CD4-positive, alpha-beta T cell treated with Interleukin-4 for 1 hour (primary cell): ENCODE measurements around the gene CDKN1A.
"Not testable (repeated sequence)": the region's sequence is repeated elsewhere in the genome, so short reads cannot be mapped to it uniquely, and the experiment has no call there.

Experiments used
- DNase-seq, 2 donors: peaks; one replicate each; pipeline ENCODE4 v3.0.0-alpha.2; 2020 to 2022

CDKN1A gene

GRCh38 chr6:36699348-36699747, 20.8 kb downstream of the CDKN1A start:
- DNase-seq: no peak

- no peak for DNase-seq
These were observed 21.7 kb downstream of the CDKN1A start for GRCh38 chr6:36700071-36700812.

- DNase-seq: no peak
These were observed 22.3 kb downstream of the CDKN1A start for GRCh38 chr6:36700831-36701230.

GRCh38 chr6:36701401-36701991, 23.0 kb downstream of the CDKN1A start:
- peak in 1 of 2 donors; percentile 29 for DNase-seq

- no peak for DNase-seq
These were observed 24.1 kb downstream of the CDKN1A start for GRCh38 chr6:36702656-36703055.

GRCh38 chr6:36703081-36703606, 24.6 kb downstream of the CDKN1A start:
- no peak for DNase-seq

- no peak for DNase-seq
These were observed 25.5 kb downstream of the CDKN1A start for GRCh38 chr6:36703982-36704381.

GRCh38 chr6:36704961-36705577, 26.6 kb downstream of the CDKN1A start:
- not testable (repeated sequence) for DNase-seq

GRCh38 chr6:36706339-36706738, 27.8 kb downstream of the CDKN1A start:
- DNase-seq: no peak

GRCh38 chr6:36712816-36713215, 34.3 kb downstream of the CDKN1A start:
- DNase-seq: no peak

GRCh38 chr6:36713846-36714245, 35.3 kb downstream of the CDKN1A start:
- no peak for DNase-seq

GRCh38 chr6:36714511-36714910, 36.0 kb downstream of the CDKN1A start:
- DNase-seq: no peak

GRCh38 chr6:36715469-36715868, 37.0 kb downstream of the CDKN1A start:
- DNase-seq: no peak

- DNase-seq: no peak
These were observed 38.1 kb downstream of the CDKN1A start for GRCh38 chr6:36716476-36717093.

GRCh38 chr6:36717231-36717825, 38.8 kb downstream of the CDKN1A start:
- DNase-seq: no peak

- DNase-seq: no peak
These were observed 39.5 kb downstream of the CDKN1A start for GRCh38 chr6:36717871-36718540.

GRCh38 chr6:36718560-36718959, 40.0 kb downstream of the CDKN1A start:
- DNase-seq: no peak

GRCh38 chr6:36719126-36719525, 40.6 kb downstream of the CDKN1A start:
- DNase-seq: no peak

- DNase-seq: no peak
These were observed 42.0 kb downstream of the CDKN1A start for GRCh38 chr6:36720251-36721141.

- no peak for DNase-seq
These were observed 43.0 kb downstream of the CDKN1A start for GRCh38 chr6:36721369-36722140.

- DNase-seq: no peak
These were observed 43.9 kb downstream of the CDKN1A start for GRCh38 chr6:36722365-36722764.
